Uterus (tissue), 4 donors: ENCODE data around the gene ZSCAN12. TPM values are rescaled to one million over a fixed set of nuclear protein-coding genes. Genes with fewer than 3 reads are reported as not detected.
"Not testable (repeated sequence)": the region's sequence is repeated elsewhere in the genome, so short reads cannot be mapped to it uniquely, and the experiment has no call there.

Experiments
- DNase-seq, 2 donors: peaks; one replicate each; pipeline ENCODE4 v3.0.0-alpha.2; 2019 to 2020
- H3K27ac ChIP-seq, 2 donors: fragments of 200-600 bp; sonication (generic); 1 replicate in 1 of 2; 2 replicates in 1 of 2; pipeline ENCODE4 v1.5.1; 2016 to 2018
- H3K27me3 ChIP-seq, 2 donors: fragments of 200-600 bp; sonication (generic); one replicate each; pipeline ENCODE4 v1.5.1; 2018 to 2019; ENCODE audit warnings: control low read depth in 1 of 2
- H3K36me3 ChIP-seq, 2 donors: fragments of 200-600 bp; sonication (generic); one replicate each; pipeline ENCODE4 v1.5.1; 2019; ENCODE audit warnings: control low read depth in 1 of 2
- H3K4me1 ChIP-seq, 2 donors: fragments of 200-600 bp; sonication (generic); one replicate each; pipeline ENCODE4 v1.5.1; 2018 to 2019; ENCODE audit warnings: control low read depth in 1 of 2
- H3K4me3 ChIP-seq, 2 donors: fragments of 200-600 bp; sonication (generic); 1 replicate in 1 of 2; 2 replicates in 1 of 2; pipeline ENCODE4 v1.5.1; 2018 to 2019; ENCODE audit warnings: mild to moderate bottlenecking in 1 of 2
- H3K9me3 ChIP-seq, 2 donors: fragments of 200-600 bp; sonication (generic); one replicate each; pipeline ENCODE4 v1.5.1; 2019; ENCODE audit warnings: control low read depth in 1 of 2
- CTCF ChIP-seq, 4 experiments: fragments of 200-600 bp in 2 of 4; fragments of 450-650 bp in 2 of 4; sonication (generic) in 2 of 4; IDR thresholded peaks; one replicate each; pipeline ENCODE4 v1.5.1; 2016 to 2019; ENCODE audit warnings: antibody characterized with exemption in 4 of 4, mild to moderate bottlenecking in 2 of 4, moderate library complexity in 1 of 4
- POLR2A ChIP-seq, 2 donors: fragments of 450-650 bp; IDR thresholded peaks; one replicate each; pipeline ENCODE4 v1.6.1; 2016; ENCODE audit warnings: antibody characterized with exemption in 2 of 2, mild to moderate bottlenecking in 1 of 2, moderate library complexity in 1 of 2
- intact Hi-C: fragments of 100-400 bp; cut with DNase I; formaldehyde crosslinking; loops from one replicate; pipeline ENCODE4 v1.15.1; 2023; ENCODE audit warnings: low total_unique reads
- total RNA-seq, 4 donors: library from RNA; depleted of rRNA in 3 of 4; stranded (reverse); fragments of >200 nt in 3 of 4; gene quantifications; one replicate each; pipeline versions ENCODE4 v1.1.0 to v1.2.4, GENCODE V29; 2014 to 2023
- donor health status: DM: yes; HTN: yes; CAD: no.

Gene ZSCAN12
- total RNA-seq, 4 donors from 2014 or later: 3.8 to 22.2 (median 8.4) TPM

- DNase-seq: no peak
- H3K27me3 ChIP-seq: peaks cover 0 to 4% of the 10 kb centered on the region in 2 donors
- intact Hi-C loops: no loop called here
- no peak overlapping the region for H3K4me3 ChIP-seq
- TF ChIP-seq CTCF (IDR thresholded peaks at IDR 0.05) (no peak), POLR2A (IDR thresholded peaks at IDR 0.05) (no peak)
- H3K36me3 ChIP-seq: no peaks in the 10 kb centered on the region
- H3K9me3 ChIP-seq: no peaks in the 10 kb centered on the region
- H3K4me1 ChIP-seq: no peaks in the 10 kb centered on the region
- H3K27ac ChIP-seq: no peak overlapping the region
Measured at GRCh38 chr6:28408076-28408802, 8.7 kb upstream of the ZSCAN12 start.

GRCh38 chr6:28407401-28407800 is 7.9 kb upstream of the ZSCAN12 start:
- TF ChIP-seq POLR2A (IDR thresholded peaks at IDR 0.05): no peak
- no peak for TF ChIP-seq CTCF (IDR thresholded peaks at IDR 0.05)
- intact Hi-C loops: no loop called here

GRCh38 chr6:28403923-28404322 is 4.4 kb upstream of the ZSCAN12 start:
- H3K27ac ChIP-seq, intact Hi-C loops, H3K9me3 ChIP-seq, H3K4me1 ChIP-seq, H3K36me3 ChIP-seq, H3K27me3 ChIP-seq, DNase-seq, H3K4me3 ChIP-seq: not testable (repeated sequence)

More at GRCh38 chr6:28407401-28407800, 7.9 kb upstream of the ZSCAN12 start:
- Histone ChIP-seq H3K36me3 (no peaks in the 10 kb centered on the region), H3K9me3 (no peaks in the 10 kb centered on the region), H3K27ac (no peak overlapping the region), H3K4me1 (no peaks in the 10 kb centered on the region), H3K4me3 (no peak overlapping the region), H3K27me3 (peaks cover 0 to 4% of the 10 kb centered on the region in 2 donors)
- DNase-seq: no peak

GRCh38 chr6:28402197-28402596 is 2.6 kb upstream of the ZSCAN12 start:
- intact Hi-C loops: no loop called here
- TF ChIP-seq POLR2A (IDR thresholded peaks at IDR 0.05) (no peak), CTCF (IDR thresholded peaks at IDR 0.05) (no peak)
- no peak overlapping the region for H3K27ac ChIP-seq

GRCh38 chr6:28401172-28401571 is 1.6 kb upstream of the ZSCAN12 start:
- TF ChIP-seq POLR2A (IDR thresholded peaks at IDR 0.05) (no peak), CTCF (IDR thresholded peaks at IDR 0.05) (no peak)
- H3K27ac ChIP-seq: no peak overlapping the region
- H3K36me3 ChIP-seq: no peaks in the 10 kb centered on the region
- no peak overlapping the region for H3K4me3 ChIP-seq
- H3K4me1 ChIP-seq: peaks cover 0 to 6% of the 10 kb centered on the region in 2 donors
- no peaks in the 10 kb centered on the region for H3K9me3 ChIP-seq
- intact Hi-C loops: no loop called here
- no peaks in the 10 kb centered on the region for H3K27me3 ChIP-seq
- no peak for DNase-seq

More at GRCh38 chr6:28402197-28402596, 2.6 kb upstream of the ZSCAN12 start:
- Histone ChIP-seq H3K4me3 (no peak overlapping the region), H3K4me1 (peaks cover 0 to 6% of the 10 kb centered on the region in 2 donors), H3K9me3 (no peaks in the 10 kb centered on the region), H3K36me3 (no peaks in the 10 kb centered on the region), H3K27me3 (no peaks in the 10 kb centered on the region)
- DNase-seq: no peak
